ENCODE measurements around the gene RIPK4. TPM values are rescaled to one million over a fixed set of nuclear protein-coding genes. Genes with fewer than 3 reads are reported as not detected.

The RIPK4 gene
- total and polyA plus RNA-seq, 2 of the 13 experiments (the other 11 are each of a cell fraction or from before 2014, with no cell fraction given) = 3.1 to 4.9 TPM

GRCh38 chr21:41804381-41804780 lies 37.5 kb upstream of the RIPK4 start:
- H3K36me3 ChIP-seq (replicated peaks in 1 of 2; ENCODE audit: control insufficient read depth in 1 of 2, insufficient read depth in 2 of 2, low read length in 2 of 2) = peaks cover 11 to 39% of the 10 kb centered on the region in 2 experiments; a peak in 4 of 5 replicates
- no peaks in the 10 kb centered on the region for H3K4me1 ChIP-seq (ENCODE audit: insufficient read depth, low read length)
- H4K20me1 ChIP-seq (ENCODE audit: insufficient read depth, low read length) = no peaks in the 10 kb centered on the region
- no peak overlapping the region for H2AFZ ChIP-seq (ENCODE audit: low read length)
- H3K27ac ChIP-seq (ENCODE audit: extremely low read length, insufficient read depth, low read length) = no peak overlapping the region
- POLR2A ChIA-PET = no interaction called here
- no peaks in the 10 kb centered on the region for H3K79me2 ChIP-seq (ENCODE audit: insufficient read depth, low read length)
- in situ Hi-C loops (cut with HindIII; ENCODE audit: extremely low pct_ligation_motif_present, low pct_unique_long_range_greater_than_20kb) = no loop called here
- H3K27me3 ChIP-seq (ENCODE audit: control insufficient read depth in 1 of 2, insufficient read depth in 2 of 2, low read length in 2 of 2) = no peaks in the 10 kb centered on the region
- no peak overlapping the region for H3K4me2 ChIP-seq (ENCODE audit: low read depth, low read length)
- FAIRE-seq (no peak), ATAC-seq (no peak), DNase-seq (ENCODE audit: low spot score) (no peak)
- H3K9me3 ChIP-seq (ENCODE audit: low read length) = no peaks in the 10 kb centered on the region
- no peak overlapping the region for H3K9ac ChIP-seq (ENCODE audit: insufficient read depth, low read depth, low read length)
- no peak overlapping the region for H3K4me3 ChIP-seq (replicated peaks in 1 of 3; ENCODE audit: insufficient read depth in 1 of 3, low read depth in 2 of 3, low read length in 3 of 3)
- CTCF ChIA-PET (ENCODE audit: low intra/inter-chr PET ratio, low total read pairs) = no interaction called here
- intact Hi-C loops (cut with micrococcal nuclease; ENCODE audit: unreplicated experiment) = no loop called here
- 94% methylated on average over 3 of the region's 10 CpGs for WGBS (ENCODE audit: low lambda C conversion rate)
- TF ChIP-seq ZNF512 (CRISPR knock-in tag; IDR thresholded peaks at IDR 0.05) (no peak), EED (CRISPR knock-in tag; IDR thresholded peaks at IDR 0.05) (no peak), BHLHE40 (IDR thresholded peaks at IDR 0.05; ENCODE audit: low read length) (no peak), ZNF20 (CRISPR knock-in tag; IDR thresholded peaks at IDR 0.05) (no peak), ZNF256 (CRISPR knock-in tag; conservative IDR thresholded peaks at IDR 0.05) (no peak), NKX3-1 (CRISPR knock-in tag; IDR thresholded peaks at IDR 0.05) (no peak), NFIC (IDR thresholded peaks at IDR 0.05; ENCODE audit: low read length) (no peak)
- TF ChIP-seq, protein P1, sequence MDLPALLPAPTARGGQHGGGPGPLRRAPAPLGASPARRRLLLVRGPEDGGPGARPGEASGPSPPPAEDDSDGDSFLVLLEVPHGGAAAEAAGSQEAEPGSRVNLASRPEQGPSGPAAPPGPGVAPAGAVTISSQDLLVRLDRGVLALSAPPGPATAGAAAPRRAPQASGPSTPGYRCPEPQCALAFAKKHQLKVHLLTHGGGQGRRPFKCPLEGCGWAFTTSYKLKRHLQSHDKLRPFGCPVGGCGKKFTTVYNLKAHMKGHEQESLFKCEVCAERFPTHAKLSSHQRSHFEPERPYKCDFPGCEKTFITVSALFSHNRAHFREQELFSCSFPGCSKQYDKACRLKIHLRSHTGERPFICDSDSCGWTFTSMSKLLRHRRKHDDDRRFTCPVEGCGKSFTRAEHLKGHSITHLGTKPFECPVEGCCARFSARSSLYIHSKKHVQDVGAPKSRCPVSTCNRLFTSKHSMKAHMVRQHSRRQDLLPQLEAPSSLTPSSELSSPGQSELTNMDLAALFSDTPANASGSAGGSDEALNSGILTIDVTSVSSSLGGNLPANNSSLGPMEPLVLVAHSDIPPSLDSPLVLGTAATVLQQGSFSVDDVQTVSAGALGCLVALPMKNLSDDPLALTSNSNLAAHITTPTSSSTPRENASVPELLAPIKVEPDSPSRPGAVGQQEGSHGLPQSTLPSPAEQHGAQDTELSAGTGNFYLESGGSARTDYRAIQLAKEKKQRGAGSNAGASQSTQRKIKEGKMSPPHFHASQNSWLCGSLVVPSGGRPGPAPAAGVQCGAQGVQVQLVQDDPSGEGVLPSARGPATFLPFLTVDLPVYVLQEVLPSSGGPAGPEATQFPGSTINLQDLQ (CRISPR knock-in tag; IDR thresholded peaks at IDR 0.05) = no peak
- TF ChIP-seq, protein P2, sequence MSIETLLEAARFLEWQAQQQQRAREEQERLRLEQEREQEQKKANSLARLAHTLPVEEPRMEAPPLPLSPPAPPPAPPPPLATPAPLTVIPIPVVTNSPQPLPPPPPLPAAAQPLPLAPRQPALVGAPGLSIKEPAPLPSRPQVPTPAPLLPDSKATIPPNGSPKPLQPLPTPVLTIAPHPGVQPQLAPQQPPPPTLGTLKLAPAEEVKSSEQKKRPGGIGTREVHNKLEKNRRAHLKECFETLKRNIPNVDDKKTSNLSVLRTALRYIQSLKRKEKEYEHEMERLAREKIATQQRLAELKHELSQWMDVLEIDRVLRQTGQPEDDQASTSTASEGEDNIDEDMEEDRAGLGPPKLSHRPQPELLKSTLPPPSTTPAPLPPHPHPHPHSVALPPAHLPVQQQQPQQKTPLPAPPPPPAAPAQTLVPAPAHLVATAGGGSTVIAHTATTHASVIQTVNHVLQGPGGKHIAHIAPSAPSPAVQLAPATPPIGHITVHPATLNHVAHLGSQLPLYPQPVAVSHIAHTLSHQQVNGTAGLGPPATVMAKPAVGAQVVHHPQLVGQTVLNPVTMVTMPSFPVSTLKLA (IDR thresholded peaks at IDR 0.05) = no peak
- no TSS peak for BruUV-seq (replicated peaks)
